ENCODE measurements around the gene ST8SIA5. TPM values are rescaled to one million over a fixed set of nuclear protein-coding genes. Genes with fewer than 3 reads are reported as not detected.

The ST8SIA5 gene
- total and polyA plus RNA-seq, 4 donors, result 0.06 to 0.09 (median 0.08) TPM

DNA sequence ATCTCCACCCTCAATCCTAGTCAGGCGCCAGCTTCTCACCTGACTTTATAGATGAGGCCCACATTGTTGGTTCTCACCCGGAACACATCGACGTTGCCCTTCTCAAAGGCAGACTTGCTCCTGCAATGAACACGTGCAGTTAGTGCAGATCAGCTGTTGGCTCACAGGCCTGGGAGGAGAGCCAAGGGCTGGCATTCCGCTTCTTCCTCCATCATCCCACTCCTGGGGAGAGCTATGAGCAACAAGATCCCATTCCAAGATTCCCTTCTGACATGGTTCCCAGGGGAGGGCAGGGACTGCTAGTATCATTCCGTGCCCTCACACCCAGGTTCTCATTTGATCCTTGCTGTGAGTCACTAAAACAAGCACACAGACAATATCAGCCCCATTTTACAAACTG lies 114.9 kb downstream of the ST8SIA5 start:
- H3K4me1 ChIP-seq (ENCODE audit: control insufficient read depth in 5 of 5, insufficient read depth in 5 of 5, low read length in 5 of 5), result peaks cover 0 to 2% (median 0%) of the 10 kb centered on the region in 5 donors
- DNase-seq, result no peak
- no peak overlapping the region for H3K4me3 ChIP-seq
- no peak overlapping the region for H3K9ac ChIP-seq (ENCODE audit: insufficient read depth in 1 of 2, low read length in 2 of 2)
- TF ChIP-seq, protein P1, sequence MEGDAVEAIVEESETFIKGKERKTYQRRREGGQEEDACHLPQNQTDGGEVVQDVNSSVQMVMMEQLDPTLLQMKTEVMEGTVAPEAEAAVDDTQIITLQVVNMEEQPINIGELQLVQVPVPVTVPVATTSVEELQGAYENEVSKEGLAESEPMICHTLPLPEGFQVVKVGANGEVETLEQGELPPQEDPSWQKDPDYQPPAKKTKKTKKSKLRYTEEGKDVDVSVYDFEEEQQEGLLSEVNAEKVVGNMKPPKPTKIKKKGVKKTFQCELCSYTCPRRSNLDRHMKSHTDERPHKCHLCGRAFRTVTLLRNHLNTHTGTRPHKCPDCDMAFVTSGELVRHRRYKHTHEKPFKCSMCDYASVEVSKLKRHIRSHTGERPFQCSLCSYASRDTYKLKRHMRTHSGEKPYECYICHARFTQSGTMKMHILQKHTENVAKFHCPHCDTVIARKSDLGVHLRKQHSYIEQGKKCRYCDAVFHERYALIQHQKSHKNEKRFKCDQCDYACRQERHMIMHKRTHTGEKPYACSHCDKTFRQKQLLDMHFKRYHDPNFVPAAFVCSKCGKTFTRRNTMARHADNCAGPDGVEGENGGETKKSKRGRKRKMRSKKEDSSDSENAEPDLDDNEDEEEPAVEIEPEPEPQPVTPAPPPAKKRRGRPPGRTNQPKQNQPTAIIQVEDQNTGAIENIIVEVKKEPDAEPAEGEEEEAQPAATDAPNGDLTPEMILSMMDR (IDR thresholded peaks at IDR 0.05; ENCODE audit: control extremely low read depth, extremely low read depth), result no peak
- WGBS, 2 donors, result 85 to 94% methylated on average over 7 of the region's 7 CpGs
- no peaks in the 10 kb centered on the region for H3K27me3 ChIP-seq (ENCODE audit: control insufficient read depth in 3 of 3, insufficient read depth in 3 of 3, low read length in 2 of 3)
- H3K9me3 ChIP-seq (ENCODE audit: control insufficient read depth in 4 of 4, insufficient read depth in 3 of 4, low read length in 3 of 4), result no peaks in the 10 kb centered on the region
- no peaks in the 10 kb centered on the region for H3K36me3 ChIP-seq (ENCODE audit: control insufficient read depth in 4 of 4, insufficient read depth in 4 of 4, low read length in 4 of 4)
- ATAC-seq (ENCODE audit: insufficient read depth, low FRiP score), result no peak
- H3K27ac ChIP-seq (ENCODE audit: low read depth in 1 of 2, low read length in 1 of 2), result no peak overlapping the region

DNA sequence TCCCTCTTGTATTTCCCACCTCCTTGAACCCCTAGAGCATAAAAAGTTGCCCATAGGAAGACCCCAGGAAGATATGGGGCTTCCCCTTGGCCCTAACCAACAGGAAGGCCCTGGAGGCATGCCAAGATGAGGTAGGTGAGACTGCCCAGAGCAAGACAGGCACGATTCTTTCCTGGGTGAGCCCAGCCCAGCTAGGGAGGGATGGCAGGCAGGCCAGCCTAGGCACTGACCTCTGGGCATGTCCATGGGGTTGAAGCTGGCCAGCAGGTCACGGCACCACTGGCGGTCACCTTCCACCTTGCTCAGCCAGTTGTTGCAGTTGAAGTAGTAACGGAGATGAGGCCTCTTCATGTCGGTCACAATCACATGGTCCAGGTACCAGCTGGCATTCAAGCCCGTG lies 117.5 kb downstream of the ST8SIA5 start:
- H3K4me1 ChIP-seq (ENCODE audit: control insufficient read depth in 5 of 5, insufficient read depth in 5 of 5, low read length in 5 of 5), result peaks cover 0 to 2% (median 0%) of the 10 kb centered on the region in 5 donors
- H3K9ac ChIP-seq (ENCODE audit: insufficient read depth in 1 of 2, low read length in 2 of 2), result no peak overlapping the region
- DNase-seq, result no peak
- no peak overlapping the region for H3K27ac ChIP-seq (ENCODE audit: low read depth in 1 of 2, low read length in 1 of 2)
- TF ChIP-seq, protein P1 (IDR thresholded peaks at IDR 0.05; ENCODE audit: control extremely low read depth, extremely low read depth), result no peak
- no peaks in the 10 kb centered on the region for H3K9me3 ChIP-seq (ENCODE audit: control insufficient read depth in 4 of 4, insufficient read depth in 3 of 4, low read length in 3 of 4)
- 88 to 93% methylated on average over 6 of the region's 6 CpGs for WGBS, 2 donors
- no peak for ATAC-seq (ENCODE audit: insufficient read depth, low FRiP score)
- no peak overlapping the region for H3K4me3 ChIP-seq
- no peaks in the 10 kb centered on the region for H3K27me3 ChIP-seq (ENCODE audit: control insufficient read depth in 3 of 3, insufficient read depth in 3 of 3, low read length in 2 of 3)
- no peaks in the 10 kb centered on the region for H3K36me3 ChIP-seq (ENCODE audit: control insufficient read depth in 4 of 4, insufficient read depth in 4 of 4, low read length in 4 of 4)

DNA sequence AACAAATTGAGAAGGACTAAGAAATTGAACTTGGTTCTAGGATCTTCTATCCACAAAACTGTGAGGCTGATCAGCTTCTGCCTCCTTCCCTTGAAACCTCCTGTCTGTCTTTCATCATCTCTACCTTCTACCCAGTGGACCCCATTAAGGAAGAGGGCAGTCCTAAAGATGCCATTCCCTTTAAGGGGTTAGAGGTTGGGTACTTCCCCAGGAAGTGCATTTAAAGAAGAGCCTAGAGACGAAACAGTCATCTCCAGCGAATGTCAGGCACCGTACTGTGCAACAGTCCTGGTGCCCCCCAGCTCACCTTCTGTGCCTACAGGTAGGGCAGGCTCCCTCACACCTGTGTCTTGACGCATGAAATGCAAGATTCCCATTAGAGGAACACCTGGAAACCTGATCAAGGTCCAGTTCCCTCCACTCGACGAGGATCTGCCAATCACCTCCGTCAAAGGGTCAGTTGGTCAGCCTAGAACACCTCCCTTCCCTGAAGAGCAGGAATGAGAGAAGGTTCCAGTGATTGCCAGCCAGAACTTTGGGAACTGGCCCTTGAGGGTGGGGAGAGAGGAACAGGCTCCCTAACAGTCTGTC lies 120.7 kb downstream of the ST8SIA5 start:
- Histone ChIP-seq H3K4me1 (ENCODE audit: control insufficient read depth in 5 of 5, insufficient read depth in 5 of 5, low read length in 5 of 5) (peaks cover 0 to 2% (median 0%) of the 10 kb centered on the region in 5 donors), H3K4me3 (no peak overlapping the region), H3K27ac (ENCODE audit: low read depth in 1 of 2, low read length in 1 of 2) (no peak overlapping the region), H3K9ac (ENCODE audit: insufficient read depth in 1 of 2, low read length in 2 of 2) (no peak overlapping the region), H3K27me3 (ENCODE audit: control insufficient read depth in 3 of 3, insufficient read depth in 3 of 3, low read length in 2 of 3) (no peaks in the 10 kb centered on the region), H3K9me3 (ENCODE audit: control insufficient read depth in 4 of 4, insufficient read depth in 3 of 4, low read length in 3 of 4) (no peaks in the 10 kb centered on the region), H3K36me3 (ENCODE audit: control insufficient read depth in 4 of 4, insufficient read depth in 4 of 4, low read length in 4 of 4) (no peaks in the 10 kb centered on the region)
- DNase-seq (no peak), ATAC-seq (ENCODE audit: insufficient read depth, low FRiP score) (no peak)
- WGBS, 2 donors, result 77 to 85% methylated on average over 7 of the region's 7 CpGs
- TF ChIP-seq, protein P1 (IDR thresholded peaks at IDR 0.05; ENCODE audit: control extremely low read depth, extremely low read depth), result no peak
